ENCODE data around the gene FMNL2. TPM values are rescaled to one million over a fixed set of nuclear protein-coding genes. Genes with fewer than 3 reads are reported as not detected.
A peak's percentile ranks its signal among the peaks of the same experiment; 100 is the strongest.

The FMNL2 gene
- total RNA-seq, 2 donors from 2014 or later, result 1.1 to 2.7 TPM

DNA sequence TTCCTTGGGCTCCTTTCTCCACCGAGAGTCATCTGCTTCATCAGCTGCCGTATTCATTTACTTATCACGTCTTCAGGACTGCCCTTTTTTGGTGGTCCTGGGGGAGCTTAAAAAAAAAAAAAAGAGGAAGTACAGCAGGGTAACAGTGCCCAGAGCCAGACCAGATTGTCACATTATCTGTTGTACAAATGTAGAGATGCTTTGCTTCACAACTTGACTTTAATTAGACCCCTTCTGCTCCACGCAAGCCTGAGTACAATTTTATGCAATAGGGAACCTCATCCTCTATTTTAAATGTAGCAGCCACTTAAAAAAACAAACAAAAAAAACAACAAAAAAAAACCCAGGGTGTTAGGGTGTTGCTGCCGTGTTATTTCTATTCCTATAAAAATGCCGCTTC is 254.0 kb downstream of the FMNL2 start:
- no peaks in the 10 kb centered on the region for H3K4me1 Mint-ChIP-seq
- ATAC-seq (replicated peaks), result no peak
- no peak overlapping the region for H3K4me3 Mint-ChIP-seq
- H3K9me3 Mint-ChIP-seq, result no peaks in the 10 kb centered on the region
- no peak overlapping the region for H3K27ac Mint-ChIP-seq
- no peaks in the 10 kb centered on the region for H3K36me3 Mint-ChIP-seq (ENCODE audit: low read depth)
- H3K27me3 Mint-ChIP-seq, result peaks cover 24% of the 10 kb centered on the region

DNA sequence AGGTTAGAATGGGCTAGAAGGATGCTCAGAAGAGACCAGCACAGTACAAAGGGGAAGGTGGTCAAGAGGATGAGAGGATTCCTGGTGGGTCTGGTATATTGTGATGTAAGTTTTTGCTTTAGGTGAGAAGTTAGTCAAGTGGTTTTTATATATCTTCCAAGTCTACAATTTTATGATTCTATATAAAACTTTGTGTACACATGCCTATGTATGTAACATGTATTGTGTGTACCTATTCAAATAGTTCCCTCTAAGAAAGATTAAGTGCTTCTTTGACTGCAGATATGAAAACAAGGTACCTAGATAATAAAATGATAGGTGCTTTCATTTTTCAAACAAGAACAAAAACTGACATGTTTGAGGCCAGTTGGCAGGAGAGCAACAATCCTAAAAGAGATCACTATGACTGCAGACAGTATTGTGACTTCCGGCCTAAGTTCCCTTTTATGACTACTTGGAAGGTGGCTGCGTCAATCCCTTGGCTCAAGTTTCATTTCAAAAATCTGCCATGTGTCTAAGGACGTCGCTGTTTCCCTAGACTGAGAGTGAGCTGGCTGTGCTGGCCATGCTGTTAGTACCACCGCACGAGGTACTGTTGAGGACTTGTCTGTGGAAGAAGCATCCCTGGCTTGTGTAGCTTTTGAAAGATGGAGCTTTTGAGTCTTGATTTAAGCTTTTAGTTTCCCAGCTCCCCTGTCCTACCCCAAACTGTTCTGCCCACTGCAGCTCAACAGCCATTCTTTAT is 259.2 kb downstream of the FMNL2 start:
- ATAC-seq (replicated peaks), result peak; percentile 83
- Mint-ChIP-seq H3K4me1 (no peaks in the 10 kb centered on the region), H3K27ac (peak overlapping the region; percentile 4), H3K27me3 (peaks cover 9% of the 10 kb centered on the region), H3K36me3 (ENCODE audit: low read depth) (no peaks in the 10 kb centered on the region), H3K4me3 (no peak overlapping the region), H3K9me3 (no peaks in the 10 kb centered on the region)

DNA sequence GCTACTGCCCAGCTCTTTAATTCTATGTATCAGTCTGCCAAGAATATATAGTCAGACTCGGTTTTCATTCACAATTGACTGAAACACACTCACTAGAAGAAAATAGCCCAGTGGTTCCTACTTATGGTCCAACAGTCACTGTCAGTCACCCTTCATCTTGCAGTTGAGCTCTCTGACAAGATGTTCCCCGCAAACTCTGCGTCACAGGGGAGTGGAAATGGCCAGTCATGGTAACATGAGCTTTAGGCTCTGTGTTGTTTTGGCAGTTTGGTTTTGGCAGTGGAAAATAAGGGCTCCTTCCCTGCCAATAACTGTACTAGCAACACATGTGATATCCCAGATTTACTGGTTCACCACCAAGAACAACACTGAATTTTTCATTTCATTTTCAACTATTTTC is 259.8 kb downstream of the FMNL2 start:
- Mint-ChIP-seq H3K27ac (no peak overlapping the region), H3K36me3 (ENCODE audit: low read depth) (no peaks in the 10 kb centered on the region), H3K9me3 (no peaks in the 10 kb centered on the region), H3K4me1 (no peaks in the 10 kb centered on the region), H3K4me3 (no peak overlapping the region), H3K27me3 (peaks cover 9% of the 10 kb centered on the region)
- no peak for ATAC-seq (replicated peaks)

DNA sequence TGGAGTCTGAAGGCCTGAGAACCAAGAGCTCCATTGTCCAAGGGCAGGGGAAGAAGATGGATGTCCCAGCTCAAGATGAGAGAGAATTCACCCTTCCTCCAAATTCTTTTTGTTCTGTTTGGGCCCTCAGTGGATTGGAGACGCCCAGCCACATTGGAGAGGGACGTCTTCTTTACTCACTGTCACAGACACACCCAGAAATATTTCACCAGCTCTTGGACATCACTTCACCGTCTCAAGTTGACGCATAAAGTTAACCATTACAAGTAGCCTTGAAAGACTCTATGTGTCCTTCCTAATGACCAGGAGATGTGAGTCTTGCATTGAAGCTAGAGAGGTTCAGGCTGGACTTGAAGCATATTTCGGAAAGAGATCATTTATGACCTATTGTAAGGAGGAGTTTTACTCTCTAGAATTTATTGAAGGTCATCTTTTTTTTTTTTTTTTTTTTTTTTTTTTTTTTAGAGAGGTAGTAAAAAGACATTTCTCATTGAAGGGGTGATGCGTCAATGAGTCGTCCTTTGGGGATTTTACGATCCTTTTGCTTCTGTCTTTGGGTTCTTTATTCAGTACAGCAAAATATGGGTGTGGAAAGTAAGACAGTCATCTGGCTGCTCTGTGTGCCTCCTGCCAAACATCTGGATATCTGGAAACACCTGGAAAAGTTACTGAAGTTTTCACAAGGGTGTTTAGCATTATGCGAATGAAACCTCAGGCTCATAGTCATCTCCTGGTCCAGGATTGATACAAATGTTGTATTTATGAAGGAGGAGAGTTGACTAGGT is 264.2 kb downstream of the FMNL2 start:
- H3K36me3 Mint-ChIP-seq (ENCODE audit: low read depth), result no peaks in the 10 kb centered on the region
- H3K4me1 Mint-ChIP-seq, result no peaks in the 10 kb centered on the region
- no peaks in the 10 kb centered on the region for H3K9me3 Mint-ChIP-seq
- H3K27ac Mint-ChIP-seq, result no peak overlapping the region
- ATAC-seq (replicated peaks), result no peak
- peaks cover 3% of the 10 kb centered on the region for H3K27me3 Mint-ChIP-seq
- H3K4me3 Mint-ChIP-seq, result no peak overlapping the region

DNA sequence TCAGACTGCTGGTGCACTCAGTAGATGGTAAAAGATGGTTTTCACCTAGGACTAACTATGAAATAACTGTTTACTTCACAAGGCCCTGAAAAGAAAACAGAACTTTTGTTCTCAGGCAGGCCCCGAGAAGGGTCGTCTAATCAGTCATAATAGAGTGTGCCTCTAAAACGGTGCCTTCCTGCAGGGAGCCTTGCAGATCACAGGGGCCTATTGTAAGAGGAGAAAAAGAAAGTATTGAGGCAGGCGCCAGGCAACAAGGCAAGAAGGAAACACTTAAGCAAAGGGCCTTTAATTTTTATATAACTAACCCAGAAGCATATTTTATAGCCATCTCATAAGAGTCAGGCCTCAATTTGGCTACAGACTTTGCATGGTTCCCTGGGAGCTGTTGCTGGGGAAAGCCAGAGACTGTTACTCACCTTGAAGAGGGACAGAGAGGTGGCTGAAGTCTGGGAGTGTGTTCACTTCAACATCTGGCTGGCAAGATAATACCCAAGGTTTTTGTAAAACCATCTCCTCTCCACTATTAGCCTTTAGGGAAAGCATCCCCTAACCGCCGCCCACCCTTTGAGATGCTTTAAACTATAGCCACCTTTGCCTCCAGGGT is 265.2 kb downstream of the FMNL2 start:
- Mint-ChIP-seq H3K9me3 (no peaks in the 10 kb centered on the region), H3K4me3 (no peak overlapping the region), H3K27ac (no peak overlapping the region), H3K36me3 (ENCODE audit: low read depth) (no peaks in the 10 kb centered on the region), H3K4me1 (no peaks in the 10 kb centered on the region), H3K27me3 (peaks cover 3% of the 10 kb centered on the region)
- ATAC-seq (replicated peaks), result no peak

DNA sequence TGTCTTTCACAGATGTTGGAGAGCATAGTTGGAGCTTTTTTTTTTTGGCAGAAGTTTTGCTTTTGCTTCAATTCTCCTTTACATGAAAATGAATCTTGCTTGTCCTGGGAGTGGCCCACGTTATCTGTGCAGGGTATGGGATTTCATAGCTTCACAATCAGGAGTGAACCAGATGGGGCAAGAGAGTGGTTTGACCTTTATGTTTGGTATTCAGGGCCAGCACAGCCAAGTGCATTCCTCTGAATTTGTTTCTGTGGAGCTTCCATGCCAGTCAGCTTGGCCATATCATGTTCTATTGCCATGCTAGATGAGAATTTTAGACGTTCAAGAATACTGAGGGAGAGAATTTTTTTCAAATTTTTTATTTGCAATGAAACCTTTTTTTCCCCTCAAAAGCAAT is 265.7 kb downstream of the FMNL2 start:
- Mint-ChIP-seq H3K9me3 (no peaks in the 10 kb centered on the region), H3K4me1 (no peaks in the 10 kb centered on the region), H3K36me3 (ENCODE audit: low read depth) (no peaks in the 10 kb centered on the region), H3K4me3 (no peak overlapping the region), H3K27me3 (peaks cover under 1% of the 10 kb centered on the region), H3K27ac (no peak overlapping the region)
- ATAC-seq (replicated peaks), result no peak

DNA sequence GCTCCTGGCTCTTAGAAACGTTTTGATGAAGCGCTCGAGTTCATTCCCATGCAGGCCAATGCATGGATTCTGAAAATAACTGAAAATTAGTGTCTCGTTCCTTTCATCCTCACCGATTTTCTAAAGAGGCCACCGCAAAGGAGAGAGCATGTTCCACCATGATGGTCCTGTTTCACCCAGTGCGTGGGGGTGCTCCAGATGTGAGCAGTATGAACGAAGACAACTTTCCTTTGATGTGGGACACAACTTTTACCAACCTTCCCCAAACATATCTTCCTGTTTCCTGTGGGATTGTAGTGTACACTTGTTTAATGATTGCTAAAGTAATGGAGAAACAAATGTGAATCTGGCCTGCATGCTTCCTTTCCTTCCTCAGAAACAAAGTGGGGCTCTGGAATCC is 267.8 kb downstream of the FMNL2 start:
- Mint-ChIP-seq H3K27ac (no peak overlapping the region), H3K4me3 (no peak overlapping the region)

DNA sequence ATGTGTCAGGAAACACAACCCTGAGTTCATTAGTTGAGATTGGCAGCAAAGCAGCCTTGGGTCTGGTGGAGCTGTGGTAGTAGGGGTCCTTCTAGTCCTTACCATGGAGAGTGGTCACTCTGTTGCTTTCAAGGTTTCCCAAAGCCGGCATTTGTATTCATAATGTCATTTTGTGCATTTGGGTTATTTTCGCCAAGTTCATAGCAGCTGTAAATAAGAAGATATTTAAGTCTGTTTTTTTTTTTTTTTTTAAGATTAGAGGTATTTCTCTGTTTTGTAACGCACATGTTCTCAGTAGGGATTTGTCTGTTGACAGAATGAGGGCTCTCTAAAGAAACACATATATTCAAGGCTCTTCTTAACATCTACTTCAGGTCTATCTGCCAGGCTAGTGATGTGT is 268.2 kb downstream of the FMNL2 start:
- no peaks in the 10 kb centered on the region for H3K9me3 Mint-ChIP-seq
- H3K36me3 Mint-ChIP-seq (ENCODE audit: low read depth), result no peaks in the 10 kb centered on the region
- H3K27ac Mint-ChIP-seq, result no peak overlapping the region
- no peaks in the 10 kb centered on the region for H3K4me1 Mint-ChIP-seq
- no peak for ATAC-seq (replicated peaks)
- no peaks in the 10 kb centered on the region for H3K27me3 Mint-ChIP-seq
- H3K4me3 Mint-ChIP-seq, result no peak overlapping the region

More for the DNA sequence above, 267.8 kb downstream of the FMNL2 start:
- ATAC-seq (replicated peaks), result no peak
- Mint-ChIP-seq H3K4me1 (no peaks in the 10 kb centered on the region), H3K36me3 (ENCODE audit: low read depth) (no peaks in the 10 kb centered on the region), H3K27me3 (no peaks in the 10 kb centered on the region), H3K9me3 (no peaks in the 10 kb centered on the region)

DNA sequence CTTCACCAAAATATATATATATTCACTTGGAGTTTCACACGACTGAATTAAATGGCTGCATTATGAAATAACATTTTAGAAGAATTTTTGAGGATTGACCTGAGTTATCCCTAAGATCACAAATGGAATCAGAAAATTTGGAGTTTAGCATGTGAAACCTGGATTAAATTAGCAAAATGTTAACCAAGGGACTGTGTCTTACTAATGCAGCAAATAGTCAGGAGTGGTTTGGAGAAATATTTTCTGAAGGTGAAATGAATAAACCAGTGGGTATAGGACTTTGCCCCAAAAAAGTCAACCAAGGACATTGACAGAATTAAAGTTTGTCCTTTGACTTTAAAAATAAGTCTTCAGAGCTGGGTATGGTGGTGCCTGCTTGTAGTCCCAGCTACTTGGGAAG is 271.1 kb downstream of the FMNL2 start:
- no peak overlapping the region for H3K27ac Mint-ChIP-seq
- H3K9me3 Mint-ChIP-seq, result no peaks in the 10 kb centered on the region
- H3K4me1 Mint-ChIP-seq, result no peaks in the 10 kb centered on the region
- no peak for ATAC-seq (replicated peaks)
- H3K36me3 Mint-ChIP-seq (ENCODE audit: low read depth), result no peaks in the 10 kb centered on the region
- no peaks in the 10 kb centered on the region for H3K27me3 Mint-ChIP-seq
- H3K4me3 Mint-ChIP-seq, result no peak overlapping the region

DNA sequence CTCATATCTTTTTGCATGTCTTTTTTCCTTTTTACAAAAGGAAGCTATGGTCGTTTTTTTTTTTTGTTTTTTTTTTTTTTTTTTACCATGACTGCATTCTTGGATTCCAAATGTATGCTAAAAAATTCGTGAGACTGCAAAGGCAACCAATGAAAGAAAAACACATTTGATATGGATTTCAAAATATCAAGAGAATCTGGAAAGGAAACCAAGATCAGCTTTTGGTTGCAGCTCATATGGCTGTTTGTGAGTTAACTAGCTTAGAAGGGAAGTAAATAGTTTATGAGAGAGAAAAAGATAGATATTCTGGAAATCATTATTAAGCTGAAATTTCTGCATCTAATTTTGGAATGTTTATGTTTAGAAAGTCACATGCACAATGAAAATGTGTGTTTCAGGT is 272.0 kb downstream of the FMNL2 start:
- Mint-ChIP-seq H3K4me1 (no peaks in the 10 kb centered on the region), H3K9me3 (no peaks in the 10 kb centered on the region), H3K27ac (no peak overlapping the region), H3K27me3 (no peaks in the 10 kb centered on the region), H3K36me3 (ENCODE audit: low read depth) (no peaks in the 10 kb centered on the region), H3K4me3 (no peak overlapping the region)
- no peak for ATAC-seq (replicated peaks)

DNA sequence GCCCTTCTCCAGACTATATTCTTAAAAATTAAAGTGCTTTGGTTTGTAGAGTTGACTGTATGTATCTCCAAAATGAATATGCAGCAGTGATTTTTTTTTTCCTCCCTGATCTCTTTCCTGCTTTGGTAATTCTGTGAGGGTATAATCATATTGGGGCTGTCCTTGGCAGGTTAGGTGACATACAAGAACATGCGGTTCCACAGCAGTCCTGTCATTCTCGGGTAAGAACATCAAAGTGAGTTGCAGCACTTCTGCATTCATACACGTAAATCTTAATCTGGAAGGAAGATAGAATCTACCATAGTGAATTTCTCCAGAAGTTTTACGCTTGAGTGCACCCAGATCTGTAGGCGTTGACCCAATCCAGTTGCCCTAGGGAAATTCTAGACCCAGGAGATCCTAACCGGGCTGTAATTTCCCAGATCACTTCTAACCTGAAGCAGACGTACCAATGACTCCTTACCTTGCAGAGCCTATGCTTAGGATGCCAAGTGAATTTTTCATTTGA is 272.9 kb downstream of the FMNL2 start:
- Mint-ChIP-seq H3K4me1 (no peaks in the 10 kb centered on the region), H3K27me3 (no peaks in the 10 kb centered on the region), H3K27ac (no peak overlapping the region), H3K9me3 (no peaks in the 10 kb centered on the region), H3K36me3 (ENCODE audit: low read depth) (no peaks in the 10 kb centered on the region), H3K4me3 (no peak overlapping the region)
- no peak for ATAC-seq (replicated peaks)

DNA sequence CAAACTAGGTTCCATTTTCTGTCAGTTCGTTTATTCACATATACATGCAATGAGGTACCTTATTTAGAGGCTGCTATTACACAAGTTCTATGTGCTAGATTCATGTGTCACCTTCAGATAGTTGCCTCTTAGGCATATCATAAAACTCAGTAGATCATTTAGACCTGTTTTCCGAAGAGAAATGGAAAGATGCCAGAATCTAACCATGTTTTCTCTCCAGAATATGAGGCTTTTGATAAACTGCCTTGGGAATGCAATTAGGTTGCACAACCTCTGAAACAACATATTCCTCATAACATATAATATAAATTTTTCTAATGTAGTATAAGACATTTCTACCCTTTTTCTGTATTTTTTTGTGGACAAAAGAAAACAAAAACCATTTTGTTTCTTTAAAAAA is 274.2 kb downstream of the FMNL2 start:
- ATAC-seq (replicated peaks), result no peak
- Mint-ChIP-seq H3K27me3 (no peaks in the 10 kb centered on the region), H3K27ac (no peak overlapping the region), H3K9me3 (no peaks in the 10 kb centered on the region), H3K4me1 (no peaks in the 10 kb centered on the region), H3K36me3 (ENCODE audit: low read depth) (no peaks in the 10 kb centered on the region), H3K4me3 (no peak overlapping the region)

DNA sequence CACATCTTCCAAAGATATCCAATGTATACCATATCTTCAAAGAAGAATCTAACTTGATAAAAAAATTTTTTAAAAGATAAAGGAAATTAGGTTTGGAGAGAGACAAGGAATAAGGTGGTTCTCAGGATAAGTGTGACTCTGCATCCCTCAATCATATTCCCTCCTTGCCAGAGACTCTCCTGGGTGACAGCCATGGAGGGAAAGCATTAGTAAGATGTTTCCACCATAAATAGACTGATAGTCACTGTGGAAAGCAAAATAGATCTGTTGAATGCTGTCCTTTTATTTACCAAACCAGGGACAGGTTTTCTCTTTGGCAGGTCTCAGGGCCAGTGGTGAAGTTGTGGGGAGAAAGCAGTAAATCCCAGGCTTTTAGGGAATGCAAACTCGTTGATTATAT is 274.7 kb downstream of the FMNL2 start:
- Mint-ChIP-seq H3K27ac (no peak overlapping the region), H3K4me1 (no peaks in the 10 kb centered on the region), H3K9me3 (no peaks in the 10 kb centered on the region), H3K36me3 (ENCODE audit: low read depth) (no peaks in the 10 kb centered on the region), H3K4me3 (no peak overlapping the region), H3K27me3 (no peaks in the 10 kb centered on the region)
- ATAC-seq (replicated peaks), result no peak

DNA sequence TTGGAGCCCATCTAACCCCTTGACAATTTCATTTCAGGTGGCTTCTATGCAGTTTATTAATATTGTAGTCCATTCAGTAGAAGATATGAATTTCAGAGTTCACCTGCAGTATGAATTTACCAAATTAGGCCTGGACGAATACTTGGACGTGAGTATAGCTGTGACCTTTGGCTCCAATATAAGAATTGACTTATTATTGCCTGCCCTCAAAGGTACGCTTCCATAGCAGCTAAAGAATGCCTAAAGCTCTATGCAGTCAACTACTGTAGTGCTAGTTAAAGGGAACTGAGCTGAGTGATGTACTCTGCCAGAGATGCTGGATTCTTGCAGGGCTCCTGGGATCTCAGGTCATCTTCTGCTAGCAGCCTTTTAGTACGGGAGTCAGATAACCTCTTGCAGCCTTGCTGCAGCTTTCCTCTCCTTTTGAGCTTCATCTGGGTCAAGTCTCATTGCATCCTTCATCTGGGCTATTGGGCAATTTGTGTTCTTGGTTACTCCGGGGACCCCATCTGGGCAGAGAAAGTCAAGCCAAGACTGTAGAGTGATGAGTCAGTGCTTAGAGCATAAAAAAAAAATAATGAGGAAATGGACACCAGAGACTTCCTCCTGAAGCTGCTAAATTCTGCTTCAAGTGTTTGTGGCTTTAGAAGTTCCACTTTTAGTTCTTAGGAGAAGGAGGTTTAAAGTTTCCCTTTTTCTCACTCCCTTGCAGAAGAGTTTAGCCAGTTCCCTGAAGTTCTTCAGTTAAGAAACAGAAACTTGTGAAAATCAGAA is 276.7 kb downstream of the FMNL2 start:
- H3K27me3 Mint-ChIP-seq, result no peaks in the 10 kb centered on the region
- H3K9me3 Mint-ChIP-seq, result no peaks in the 10 kb centered on the region
- ATAC-seq (replicated peaks), result no peak
- H3K4me3 Mint-ChIP-seq, result no peak overlapping the region
- H3K27ac Mint-ChIP-seq, result no peak overlapping the region
- H3K36me3 Mint-ChIP-seq (ENCODE audit: low read depth), result no peaks in the 10 kb centered on the region
- H3K4me1 Mint-ChIP-seq, result no peaks in the 10 kb centered on the region
